Fibroblast of upper back skin (primary cell): ENCODE data around the gene FMR1.

Experiments
- DNase-seq: peaks from one replicate; pipeline ENCODE4 v3.0.0-alpha.2; 2013

Gene FMR1

DNA sequence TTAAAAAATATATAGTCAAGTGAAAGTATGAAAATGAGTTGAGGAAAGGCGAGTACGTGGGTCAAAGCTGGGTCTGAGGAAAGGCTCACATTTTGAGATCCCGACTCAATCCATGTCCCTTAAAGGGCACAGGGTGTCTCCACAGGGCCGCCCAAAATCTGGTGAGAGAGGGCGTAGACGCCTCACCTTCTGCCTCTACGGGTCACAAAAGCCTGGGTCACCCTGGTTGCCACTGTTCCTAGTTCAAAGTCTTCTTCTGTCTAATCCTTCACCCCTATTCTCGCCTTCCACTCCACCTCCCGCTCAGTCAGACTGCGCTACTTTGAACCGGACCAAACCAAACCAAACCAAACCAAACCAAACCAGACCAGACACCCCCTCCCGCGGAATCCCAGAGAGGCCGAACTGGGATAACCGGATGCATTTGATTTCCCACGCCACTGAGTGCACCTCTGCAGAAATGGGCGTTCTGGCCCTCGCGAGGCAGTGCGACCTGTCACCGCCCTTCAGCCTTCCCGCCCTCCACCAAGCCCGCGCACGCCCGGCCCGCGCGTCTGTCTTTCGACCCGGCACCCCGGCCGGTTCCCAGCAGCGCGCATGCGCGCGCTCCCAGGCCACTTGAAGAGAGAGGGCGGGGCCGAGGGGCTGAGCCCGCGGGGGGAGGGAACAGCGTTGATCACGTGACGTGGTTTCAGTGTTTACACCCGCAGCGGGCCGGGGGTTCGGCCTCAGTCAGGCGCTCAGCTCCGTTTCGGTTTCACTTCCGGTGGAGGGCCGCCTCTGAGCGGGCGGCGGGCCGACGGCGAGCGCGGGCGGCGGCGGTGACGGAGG, at the start of gene FMR1:
Gene FMR1 (plus strand): TSS at position 728 of the 831 bp plus-strand sequence. CDS start 261 bp downstream, outside the sequence.
- peak; percentile 91 for DNase-seq

DNA sequence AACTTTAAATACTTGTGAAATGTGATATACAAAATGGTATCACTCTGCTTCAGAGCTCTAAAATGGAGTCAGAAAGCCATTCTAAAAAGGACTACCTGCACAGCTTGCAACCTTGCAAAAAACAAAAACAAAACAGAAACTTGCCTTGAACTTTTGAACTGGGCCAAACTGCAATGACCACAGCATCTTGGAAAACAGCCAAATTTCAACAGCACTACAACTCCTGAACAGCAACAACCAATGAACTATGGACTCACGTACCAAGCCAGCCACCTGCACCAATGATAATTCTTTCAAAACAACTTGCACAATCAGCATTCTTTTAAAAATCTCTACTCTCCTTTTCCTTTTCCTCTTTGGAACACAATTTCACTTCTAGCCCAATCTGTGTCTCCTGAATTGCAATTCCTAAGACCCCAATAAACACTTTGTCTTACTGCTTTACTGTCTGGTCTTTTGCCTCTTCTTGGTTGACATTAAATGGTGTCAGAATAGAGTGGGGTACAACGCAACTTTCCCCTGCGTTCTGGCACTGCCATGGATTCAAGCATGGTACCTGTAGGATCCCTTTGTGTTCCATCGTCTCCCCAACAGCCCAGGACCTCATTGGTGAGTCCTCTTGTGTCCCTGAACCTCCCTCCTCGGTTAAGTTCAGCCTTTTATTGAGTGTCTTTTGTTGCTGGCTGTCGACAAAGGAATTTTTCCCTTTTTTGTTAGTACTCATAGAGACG, 35.7 kb upstream of the FMR1 start:
- no peak for DNase-seq

DNA sequence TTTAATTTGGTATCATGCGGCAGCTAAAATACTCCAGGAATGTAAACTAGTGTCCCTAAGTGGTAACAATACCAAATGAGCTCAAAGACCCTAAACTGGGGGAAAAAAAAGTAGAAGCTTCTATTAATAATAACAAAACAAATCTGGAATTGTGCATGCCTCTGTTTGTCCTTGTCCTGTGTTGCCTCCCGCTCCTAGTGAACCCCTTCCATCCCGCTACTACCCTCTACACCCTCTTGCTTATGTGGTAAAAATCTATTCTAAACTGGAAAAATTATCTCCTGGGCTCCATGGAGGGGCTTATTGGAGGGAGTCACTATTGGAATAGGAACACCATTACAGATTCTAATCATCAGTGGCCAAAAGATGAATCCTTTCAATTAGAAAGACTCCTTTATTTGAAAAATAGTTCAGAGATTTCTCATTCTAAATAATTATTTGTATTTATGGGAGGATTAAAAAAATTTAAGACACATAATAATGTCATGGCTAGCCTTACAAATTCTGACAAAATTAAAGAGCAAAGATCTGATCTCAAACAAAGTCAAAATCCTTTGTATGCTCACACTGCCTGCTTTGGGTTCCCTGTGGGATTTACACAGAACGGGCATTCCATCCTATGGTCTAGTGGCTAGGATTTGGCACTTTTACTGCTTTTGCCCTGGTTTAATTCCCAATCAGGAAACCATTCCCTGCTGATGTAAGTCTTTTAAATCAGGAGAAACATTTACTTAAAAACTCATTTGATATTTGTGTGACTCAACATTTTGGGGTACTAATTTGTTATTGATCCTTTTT, 34.7 kb upstream of the FMR1 start:
- no peak for DNase-seq

DNA sequence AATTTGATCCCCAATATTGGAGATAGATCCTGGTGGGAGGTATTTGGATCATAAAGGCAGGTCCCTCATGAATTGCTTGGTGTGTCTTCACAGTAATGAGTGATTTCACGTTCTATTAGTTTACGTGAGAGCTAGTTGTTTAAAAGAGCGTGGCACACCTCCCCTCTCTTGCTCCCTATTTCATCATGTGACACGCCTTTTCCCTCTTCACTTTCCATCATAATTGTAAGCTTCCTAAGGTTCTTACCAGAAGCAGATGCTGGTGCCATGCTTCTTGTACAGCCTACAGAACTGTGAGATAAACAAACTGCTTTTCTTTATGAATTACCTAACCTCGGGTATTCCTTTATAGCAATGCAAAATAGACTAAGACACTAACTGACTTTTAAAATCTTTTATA, 34.0 kb upstream of the FMR1 start:
- DNase-seq = no peak

DNA sequence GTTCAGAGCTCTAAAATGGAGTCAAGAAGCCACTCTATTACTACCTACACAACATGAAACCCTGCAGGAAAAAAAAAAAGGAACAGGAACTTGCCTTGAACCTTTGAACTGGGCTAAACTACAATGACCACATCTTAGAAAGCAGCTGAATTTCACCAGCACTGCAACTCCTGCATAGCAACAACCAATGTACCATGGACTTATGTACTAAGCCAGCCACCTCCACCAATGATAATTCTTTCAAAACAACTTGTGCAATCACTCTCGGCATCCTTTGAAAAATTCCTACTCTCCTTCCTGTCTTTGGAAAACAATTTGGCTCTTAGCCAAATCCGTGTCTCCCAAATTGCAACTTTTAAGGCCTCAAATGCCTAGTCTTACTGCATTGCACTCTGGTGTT, 26.8 kb upstream of the FMR1 start:
- no peak for DNase-seq

DNA sequence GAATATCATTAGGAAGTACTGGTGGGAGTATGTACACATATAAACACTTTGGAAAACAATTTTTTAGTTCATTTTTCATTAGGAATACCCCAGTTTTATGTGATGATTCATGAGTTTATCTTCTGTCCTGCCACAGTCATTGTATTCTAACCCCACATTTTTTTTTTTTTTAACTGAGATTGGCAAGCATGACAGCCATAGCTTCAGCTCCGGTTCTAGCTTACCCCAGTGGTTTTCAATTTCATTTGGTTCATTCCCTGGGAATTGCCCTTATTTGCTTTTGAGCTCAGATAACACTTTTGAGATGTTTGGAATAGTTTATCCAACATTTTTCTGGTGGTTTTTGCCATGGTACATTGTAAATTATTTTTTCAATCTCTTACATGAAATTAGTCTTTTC, 21.0 kb upstream of the FMR1 start:
- DNase-seq = no peak

DNA sequence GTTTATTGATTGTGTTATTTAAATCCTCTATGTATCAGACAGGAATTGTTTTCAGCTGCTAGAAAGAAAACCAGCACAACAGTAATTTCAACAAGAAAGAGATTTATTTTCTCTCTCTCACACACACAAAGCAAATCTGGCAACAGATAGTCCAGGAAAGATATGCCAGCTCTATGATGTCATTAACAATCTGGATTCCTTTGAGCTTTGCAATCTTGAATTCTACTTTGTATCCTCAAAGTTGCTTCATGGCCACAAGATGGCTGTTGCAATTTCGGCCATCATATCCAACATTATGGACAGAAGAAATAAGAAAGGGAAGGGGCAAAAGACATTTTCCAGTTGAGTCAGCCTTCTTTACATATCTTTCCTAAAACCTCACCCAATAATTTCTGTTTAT, 19.8 kb upstream of the FMR1 start:
- DNase-seq = peak; percentile 42

DNA sequence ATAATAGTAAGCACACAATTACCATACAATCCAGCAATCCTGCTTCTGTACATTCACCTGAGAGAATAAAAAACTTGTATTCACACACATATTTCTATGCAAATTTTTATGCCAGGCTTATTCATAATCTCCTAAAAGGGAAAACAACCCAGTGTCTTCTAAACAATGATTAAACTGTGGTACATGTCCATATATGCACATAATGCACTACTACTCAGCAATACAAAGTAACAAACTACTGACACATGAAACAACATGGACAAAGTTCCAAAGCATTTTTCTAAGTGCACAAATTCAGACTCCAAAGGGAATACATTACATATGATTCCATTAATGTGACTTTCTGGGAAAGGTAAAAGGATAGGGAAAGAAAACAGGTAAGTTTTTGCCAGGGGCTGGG, 18.0 kb upstream of the FMR1 start:
- DNase-seq = no peak

DNA sequence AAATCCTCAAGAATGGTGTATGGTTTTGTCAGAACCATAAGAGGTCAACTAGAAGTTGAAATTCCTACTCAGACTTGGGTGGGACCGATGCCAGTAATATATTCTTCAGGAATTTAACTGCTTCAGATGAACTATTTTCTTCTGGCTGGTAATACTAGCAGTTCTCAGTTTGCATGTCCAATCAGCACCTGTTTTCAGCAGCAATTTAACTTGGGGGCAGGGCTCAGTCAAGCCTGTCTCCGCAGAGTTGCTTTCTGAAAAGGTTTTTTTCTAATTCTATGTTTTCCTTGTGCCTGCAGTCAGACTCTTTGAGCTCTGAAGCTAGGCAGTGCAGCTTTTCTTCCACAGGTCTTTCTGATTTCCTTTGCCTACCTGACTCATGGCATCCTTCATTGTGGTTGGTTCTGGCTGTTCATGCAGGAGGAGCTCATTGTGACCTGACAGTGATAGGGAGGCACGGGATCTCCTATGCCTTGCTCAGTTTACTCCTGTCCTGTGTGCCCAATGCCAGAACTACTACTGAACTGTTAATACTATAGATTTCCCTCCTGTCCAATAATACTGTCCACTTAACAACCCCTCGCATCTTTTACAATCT, 17.3 kb upstream of the FMR1 start:
- peak; percentile 53 for DNase-seq

DNA sequence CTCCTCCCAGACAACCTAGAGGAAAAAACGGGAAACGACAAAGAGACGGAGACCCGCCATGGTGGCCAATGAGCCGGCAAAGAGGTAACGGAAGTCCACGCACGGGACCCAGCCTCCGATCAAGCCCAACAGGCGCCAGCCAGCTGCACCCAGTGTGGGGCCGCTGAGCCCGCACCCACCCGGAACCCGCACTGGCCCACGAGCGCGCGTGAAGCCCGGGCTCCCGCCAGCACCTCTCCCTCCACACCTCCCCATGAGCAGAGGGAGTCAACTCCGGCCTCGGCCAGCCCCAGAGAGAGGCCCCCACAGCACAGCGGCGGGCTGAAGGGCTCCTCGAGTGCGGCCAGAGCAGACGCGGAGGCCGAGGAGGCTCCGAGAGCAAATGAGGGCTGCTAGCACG, 14.6 kb upstream of the FMR1 start:
- no peak for DNase-seq

DNA sequence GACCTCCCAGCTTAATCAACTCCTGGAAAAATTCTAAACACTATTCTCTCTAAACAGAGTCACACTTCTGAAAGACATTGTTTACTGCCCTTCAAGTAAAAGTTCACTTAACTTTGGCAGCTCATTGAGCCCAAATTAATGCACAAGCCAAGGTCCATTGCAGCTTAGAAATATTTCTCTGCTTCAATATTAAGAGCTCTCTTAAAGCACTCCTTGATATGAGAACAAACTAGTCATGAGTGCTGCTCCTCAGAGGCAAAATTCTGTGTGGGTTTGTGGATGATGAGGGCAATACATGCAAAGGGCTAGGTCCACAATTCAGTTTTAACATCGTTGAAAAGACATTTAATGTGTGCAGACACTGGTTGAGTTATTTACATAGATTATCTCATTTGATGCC, 12.8 kb upstream of the FMR1 start:
- DNase-seq = no peak

DNA sequence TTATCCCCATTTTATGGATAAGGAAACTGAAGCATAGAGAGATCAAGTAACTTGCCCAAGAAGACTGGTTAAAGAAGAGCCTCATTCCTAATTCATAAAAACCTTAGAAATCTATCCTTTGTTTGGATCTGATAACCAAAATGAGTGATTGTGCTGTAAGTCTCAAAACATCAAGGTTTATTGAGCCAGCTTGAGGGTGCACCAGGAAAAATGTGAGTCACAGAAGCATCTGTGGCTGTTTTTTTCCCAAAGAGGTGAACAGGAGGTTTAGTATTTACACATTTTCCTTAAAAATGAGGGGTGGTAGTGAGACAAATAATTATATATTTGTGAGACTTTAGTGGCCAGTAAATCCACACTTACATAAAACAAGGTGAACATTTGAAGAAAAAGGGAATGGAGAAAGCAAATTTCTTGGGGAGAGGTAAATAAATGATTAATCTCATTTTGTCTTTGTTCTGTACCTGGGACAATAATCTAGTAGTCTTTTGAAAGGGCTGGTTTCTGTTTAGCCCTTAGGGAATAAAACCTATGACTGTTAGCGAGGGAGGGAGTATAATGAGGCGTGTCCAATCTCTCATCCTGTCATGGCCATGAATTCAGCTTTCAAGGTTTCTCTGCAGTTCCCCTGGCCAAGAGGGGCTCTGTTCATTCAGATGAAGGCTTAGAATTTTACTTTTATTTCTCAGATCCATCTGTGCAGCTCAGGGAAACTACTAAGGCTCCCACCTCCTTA, 12.2 kb upstream of the FMR1 start:
- DNase-seq = no peak

DNA sequence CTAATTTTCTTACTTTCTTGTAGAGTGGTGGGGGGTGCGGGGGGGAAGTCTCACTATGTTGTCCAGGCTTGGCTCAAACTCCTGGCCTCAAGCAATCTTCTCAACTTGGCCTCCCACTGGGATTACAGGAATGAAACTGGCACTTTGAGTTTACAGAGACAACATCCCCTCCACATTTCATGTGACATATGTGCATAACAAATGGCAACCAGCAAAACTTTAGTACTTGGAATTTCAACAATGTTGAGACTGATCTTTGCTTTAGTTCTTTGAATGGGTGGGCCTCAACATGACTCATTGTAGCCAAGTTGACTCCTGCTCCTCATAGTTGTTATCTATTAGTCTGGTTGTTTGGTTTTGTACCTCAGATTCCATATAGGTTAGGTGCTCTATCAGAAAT, 11.4 kb upstream of the FMR1 start:
- DNase-seq = no peak

DNA sequence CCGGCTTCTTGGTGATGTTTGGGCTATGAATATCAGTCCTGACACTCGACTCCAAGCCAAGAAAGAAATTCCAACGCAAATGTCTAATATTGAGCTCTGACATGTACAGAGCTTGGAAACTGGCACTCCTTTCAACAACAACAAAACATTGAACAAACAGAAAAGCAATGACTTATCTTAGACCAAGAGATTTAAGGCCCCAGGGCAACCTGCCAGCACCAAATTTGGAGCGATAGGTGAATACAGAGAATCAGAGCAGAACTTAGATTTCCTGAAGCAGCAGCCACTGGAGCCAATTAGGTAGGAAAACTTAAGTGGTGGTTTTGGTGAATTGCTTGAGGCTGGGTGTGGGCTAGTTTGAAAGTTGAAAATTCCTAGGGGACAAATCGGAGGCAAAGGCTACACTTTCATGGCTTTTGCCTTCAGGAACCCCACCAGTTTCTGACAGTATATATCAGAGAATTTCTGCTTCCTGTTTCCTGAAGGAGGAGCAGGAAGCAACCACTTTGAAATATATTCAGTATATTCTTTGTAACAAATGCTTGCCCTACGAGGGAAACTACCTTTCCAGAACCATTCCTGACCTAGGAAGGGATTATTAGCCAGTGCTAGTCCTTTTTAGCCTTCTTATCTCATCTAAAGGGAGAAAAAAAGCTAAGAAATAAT, 10.1 kb upstream of the FMR1 start:
- DNase-seq = no peak

DNA sequence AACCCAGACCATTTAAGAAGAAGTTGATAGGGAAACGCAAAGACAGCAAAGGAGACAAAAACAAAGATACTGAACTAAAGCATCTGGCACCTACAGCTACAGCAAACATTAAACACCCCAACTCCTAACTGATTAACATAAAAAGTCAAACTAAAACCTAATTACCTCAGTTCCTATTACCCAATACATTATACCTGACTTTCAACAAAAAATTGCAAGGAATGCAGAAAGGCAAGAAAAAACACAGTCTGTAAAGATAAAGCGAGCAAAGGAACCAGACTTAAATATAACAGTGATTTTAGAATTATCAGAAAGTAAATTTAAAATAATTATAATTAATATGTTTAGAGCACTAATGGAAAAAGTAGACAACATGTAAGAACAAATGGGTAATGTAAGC, 9.4 kb upstream of the FMR1 start:
- DNase-seq = no peak

DNA sequence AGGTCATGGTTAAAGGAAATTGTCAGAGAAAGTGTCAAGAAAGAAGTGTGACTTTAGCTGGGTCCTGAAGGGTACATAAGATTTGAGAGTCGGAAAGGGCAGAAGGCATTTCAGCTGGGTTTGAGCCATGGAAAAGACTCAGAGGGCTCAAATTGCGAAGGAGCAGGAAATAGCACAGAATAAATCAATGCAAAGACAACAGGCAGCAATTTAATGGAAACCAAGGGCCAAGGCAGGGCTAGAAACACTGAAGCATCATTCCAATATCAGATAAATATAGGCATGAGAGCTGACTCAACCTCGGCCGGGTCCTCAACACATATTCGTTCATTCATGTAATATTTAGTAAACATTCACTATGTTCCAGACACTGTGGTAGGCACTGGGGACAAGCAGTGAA, 3.6 kb upstream of the FMR1 start:
- no peak for DNase-seq

DNA sequence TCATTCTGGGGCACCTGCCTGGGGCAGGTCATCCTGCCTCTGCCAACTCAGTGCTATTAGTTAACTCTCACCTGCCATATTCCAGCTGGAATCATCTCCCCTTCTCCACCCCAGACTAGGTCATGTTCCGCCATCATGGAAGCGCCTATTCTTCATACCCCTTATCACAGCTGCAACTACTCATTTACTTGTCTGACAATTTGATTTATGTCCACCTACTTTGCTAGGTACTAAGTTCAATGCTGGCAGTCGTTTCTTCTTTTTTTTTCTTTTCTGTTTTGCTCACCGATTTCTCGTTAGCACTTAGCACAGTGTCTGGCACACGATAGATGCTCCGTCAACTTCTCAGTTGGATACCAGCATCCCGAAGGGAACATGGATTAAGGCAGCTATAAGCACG, 1.1 kb upstream of the FMR1 start:
- DNase-seq = no peak

DNA sequence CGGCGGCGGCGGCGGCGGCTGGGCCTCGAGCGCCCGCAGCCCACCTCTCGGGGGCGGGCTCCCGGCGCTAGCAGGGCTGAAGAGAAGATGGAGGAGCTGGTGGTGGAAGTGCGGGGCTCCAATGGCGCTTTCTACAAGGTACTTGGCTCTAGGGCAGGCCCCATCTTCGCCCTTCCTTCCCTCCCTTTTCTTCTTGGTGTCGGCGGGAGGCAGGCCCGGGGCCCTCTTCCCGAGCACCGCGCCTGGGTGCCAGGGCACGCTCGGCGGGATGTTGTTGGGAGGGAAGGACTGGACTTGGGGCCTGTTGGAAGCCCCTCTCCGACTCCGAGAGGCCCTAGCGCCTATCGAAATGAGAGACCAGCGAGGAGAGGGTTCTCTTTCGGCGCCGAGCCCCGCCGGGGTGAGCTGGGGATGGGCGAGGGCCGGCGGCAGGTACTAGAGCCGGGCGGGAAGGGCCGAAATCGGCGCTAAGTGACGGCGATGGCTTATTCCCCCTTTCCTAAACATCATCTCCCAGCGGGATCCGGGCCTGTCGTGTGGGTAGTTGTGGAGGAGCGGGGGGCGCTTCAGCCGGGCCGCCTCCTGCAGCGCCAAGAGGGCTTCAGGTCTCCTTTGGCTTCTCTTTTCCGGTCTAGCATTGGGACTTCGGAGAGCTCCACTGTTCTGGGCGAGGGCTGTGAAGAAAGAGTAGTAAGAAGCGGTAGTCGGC, 528 bp downstream of the FMR1 start:
- DNase-seq = peak; percentile 18

DNA sequence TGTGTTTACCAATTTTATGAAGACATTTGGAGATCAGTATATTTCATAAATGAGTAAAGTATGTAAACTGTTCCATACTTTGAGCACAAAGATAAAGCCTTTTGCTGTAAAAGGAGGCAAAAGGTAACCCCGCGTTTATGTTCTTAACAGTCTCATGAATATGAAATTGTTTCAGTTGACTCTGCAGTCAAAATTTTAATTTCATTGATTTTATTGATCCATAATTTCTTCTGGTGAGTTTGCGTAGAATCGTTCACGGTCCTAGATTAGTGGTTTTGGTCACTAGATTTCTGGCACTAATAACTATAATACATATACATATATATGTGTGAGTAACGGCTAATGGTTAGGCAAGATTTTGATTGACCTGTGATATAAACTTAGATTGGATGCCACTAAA, 1.9 kb downstream of the FMR1 start:
- no peak for DNase-seq

DNA sequence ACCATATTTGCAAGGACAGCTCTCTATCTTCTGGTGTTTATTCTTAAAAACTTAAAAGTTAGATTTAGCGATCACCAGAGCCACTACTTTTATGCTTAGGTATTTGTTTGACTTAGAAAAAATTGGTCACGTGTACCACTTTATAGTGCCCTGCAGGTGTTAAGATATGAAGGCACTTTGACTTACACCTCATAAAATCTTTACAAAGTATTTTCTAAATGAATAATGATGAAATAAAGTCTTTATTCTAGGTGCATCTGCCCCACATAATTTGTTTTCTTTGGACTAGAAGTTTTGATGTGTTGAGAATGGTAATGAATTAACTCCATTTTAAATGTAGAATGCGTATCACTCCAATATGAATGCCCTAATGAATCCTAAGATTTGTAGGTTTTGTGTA, 2.9 kb downstream of the FMR1 start:
- DNase-seq = no peak

DNA sequence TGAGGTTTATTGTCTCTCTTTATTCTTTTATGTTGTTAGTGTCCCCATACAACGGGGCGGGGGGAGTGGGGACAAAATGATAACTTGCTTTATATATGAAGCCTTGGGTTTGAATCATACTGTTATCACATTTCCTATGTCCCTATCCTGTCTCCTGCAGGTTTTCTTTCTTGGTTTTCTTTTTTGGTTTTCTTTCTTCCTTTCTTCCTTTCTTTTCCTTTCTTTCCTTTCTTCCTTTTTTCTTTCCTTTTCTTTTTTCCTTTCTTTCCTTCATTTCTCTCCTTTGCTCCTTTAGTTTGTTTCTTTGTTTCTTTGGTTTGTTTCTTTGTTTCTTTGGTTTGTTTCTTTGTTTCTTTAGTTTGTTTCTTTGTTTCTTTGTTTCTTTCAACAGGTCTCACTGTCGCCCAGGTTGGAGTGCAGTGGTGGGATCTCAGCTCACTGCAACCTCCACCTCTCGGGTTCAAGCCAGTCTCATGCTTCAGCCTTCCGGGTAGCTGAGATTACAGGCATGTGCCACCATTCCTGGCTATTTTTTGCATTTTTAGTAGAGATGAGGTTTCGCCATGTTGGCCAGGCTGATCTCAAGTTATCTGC, 4.8 kb downstream of the FMR1 start:
- no peak for DNase-seq
